Endothelial cell of umbilical vein (primary cell): ENCODE measurements around the gene FMN2. TPM values are rescaled to one million over a fixed set of nuclear protein-coding genes. Genes with fewer than 3 reads are reported as not detected.

Experiments used
- BruUV-seq: library from RNA; stranded (reverse); fragments of 400-500 nt; replicated peaks from 2 replicates; lab custom pipeline; 2021; lab: Mats Ljungman, UMichigan
- CTCF ChIA-PET: fragments of 300-600, 350-600 bp; sonication (Branson Sonifier 250); formaldehyde crosslinking; loops from one replicate; lab custom pipeline; 2021; ENCODE audit warnings: antibody characterized with exemption, inconsistent platforms; lab: Charles Lee
- POLR2A ChIA-PET: fragments of 300-600, 350-600 bp; sonication (Branson Sonifier 250); formaldehyde crosslinking; loops from one replicate; lab custom pipeline; 2021; ENCODE audit warnings: antibody characterized with exemption, inconsistent platforms; lab: Charles Lee
- DNase-seq: peaks from one replicate; pipeline ENCODE4 v3.0.0-alpha.2; 2011; ENCODE audit warnings: low read depth, low spot score
- FAIRE-seq: peaks from 2 replicates; lab custom pipeline; 2011; peaks lifted over from hg19 to GRCh38; lab: Jason Lieb, UNC
- H2AFZ ChIP-seq: 2 replicates; pipeline ENCODE4 v1.6.0; 2012; ENCODE audit warnings: low read depth, low read length, control low read depth, inconsistent platforms
- H3K27ac ChIP-seq: 2 replicates; pipeline ENCODE4 v1.5.1; 2011; ENCODE audit warnings: low read depth, mild to moderate bottlenecking, control low read depth, low read length, moderate library complexity; ENCODE audit not compliant: insufficient read depth
- H3K27me3 ChIP-seq, 2 experiments: 2 replicates each; pipeline versions ENCODE4 v1.6.0 to v1.6.1; 2011; ENCODE audit warnings: low read length in 2 of 2, mixed read lengths in 1 of 2; ENCODE audit not compliant: control insufficient read depth in 2 of 2, insufficient read depth in 2 of 2
- H3K36me3 ChIP-seq, 2 experiments: 2 replicates in 1 of 2; 3 replicates in 1 of 2; pipeline ENCODE4 v1.5.1; 2011; ENCODE audit warnings: low read length in 2 of 2, mild to moderate bottlenecking in 1 of 2, moderate library complexity in 1 of 2; ENCODE audit not compliant: control insufficient read depth in 2 of 2, insufficient read depth in 2 of 2; ENCODE audit errors: extremely low read depth in 1 of 2
- H3K4me1 ChIP-seq: 3 replicates; pipeline ENCODE4 v1.5.1; 2011; ENCODE audit warnings: mild to moderate bottlenecking, low read length; ENCODE audit not compliant: control insufficient read depth, insufficient read depth; ENCODE audit errors: extremely low read depth
- H3K4me2 ChIP-seq: 2 replicates; pipeline ENCODE4 v1.6.1; 2011; ENCODE audit warnings: low read length, control low read depth, mixed read lengths; ENCODE audit not compliant: insufficient read depth
- H3K4me3 ChIP-seq, 3 experiments: fragments of 200-600 bp in 1 of 3; sonication (generic), shearing (Covaris generic) in 1 of 3; replicated peaks in 1 of 3; 2 replicates each; pipeline ENCODE4 v1.5.1; 2011 to 2016; ENCODE audit warnings: control low read depth in 3 of 3, low read length in 3 of 3, mild to moderate bottlenecking in 2 of 3, inconsistent platforms in 1 of 3, low read depth in 1 of 3, moderate library complexity in 1 of 3; ENCODE audit not compliant: insufficient read depth in 1 of 3
- H3K79me2 ChIP-seq: 2 replicates; pipeline ENCODE4 v1.6.0; 2012; ENCODE audit warnings: low read length, inconsistent platforms; ENCODE audit not compliant: control insufficient read depth, insufficient read depth
- H3K9ac ChIP-seq: replicated peaks from 2 replicates; pipeline ENCODE3; 2011; ENCODE audit warnings: low read length, control low read depth; ENCODE audit not compliant: insufficient read depth; ENCODE audit errors: extremely low read depth
- H3K9me1 ChIP-seq: replicated peaks from 3 replicates; pipeline ENCODE4 v1.6.0; 2011; ENCODE audit warnings: mild to moderate bottlenecking, low read length; ENCODE audit not compliant: control insufficient read depth, insufficient read depth; ENCODE audit errors: extremely low read depth
- H3K9me3 ChIP-seq: replicated peaks from 2 replicates; pipeline ENCODE4 v1.5.1; 2012; ENCODE audit warnings: low read length, inconsistent platforms; ENCODE audit not compliant: control insufficient read depth, insufficient read depth
- H4K20me1 ChIP-seq: replicated peaks from 2 replicates; pipeline ENCODE3; 2011; ENCODE audit warnings: mild to moderate bottlenecking, low read length; ENCODE audit not compliant: control insufficient read depth, insufficient read depth; ENCODE audit errors: extremely low read depth
- EZH2 ChIP-seq: IDR thresholded peaks from 2 replicates; pipeline ENCODE4 v1.6.1; 2012; ENCODE audit warnings: borderline replicate concordance, low read depth, mild to moderate bottlenecking, moderate library complexity, low read length, inconsistent platforms; ENCODE audit not compliant: severe bottlenecking
- FOS ChIP-seq: IDR thresholded peaks from 2 replicates; pipeline ENCODE4 v1.6.1; 2011; ENCODE audit warnings: mild to moderate bottlenecking, low read length, moderate library complexity, borderline replicate concordance; ENCODE audit not compliant: insufficient read depth
- GATA2 ChIP-seq: IDR thresholded peaks from 2 replicates; pipeline ENCODE4 v1.7.0; 2011; ENCODE audit warnings: low read depth, mild to moderate bottlenecking, moderate library complexity, mixed read lengths, low read length; ENCODE audit not compliant: insufficient read length, insufficient read depth
- JUN ChIP-seq: IDR thresholded peaks from 2 replicates; pipeline ENCODE4 v1.6.1; 2011; ENCODE audit warnings: borderline replicate concordance, low read depth; ENCODE audit not compliant: insufficient read length, insufficient read depth
- MYC ChIP-seq: IDR thresholded peaks from one replicate; pipeline ENCODE4 v1.6.1; 2011; ENCODE audit warnings: mild to moderate bottlenecking, low read depth, low read length
- POLR2A ChIP-seq: IDR thresholded peaks from 2 replicates; pipeline ENCODE4 v1.6.1; 2012; ENCODE audit warnings: low read depth, mild to moderate bottlenecking, control low read depth, low read length
- POLR2AphosphoS5 ChIP-seq: IDR thresholded peaks from 2 replicates; pipeline ENCODE4 v1.6.1; 2012; ENCODE audit warnings: low read depth, mild to moderate bottlenecking, control low read depth, low read length, moderate library complexity; ENCODE audit not compliant: insufficient read depth
- dilution Hi-C: fragments of 300-500 bp; cut with MboI; formaldehyde crosslinking; loops from one replicate; pipeline ENCODE4 v1.15.0; 2019; ENCODE audit warnings: low sequenced_read_pairs; ENCODE audit not compliant: extremely low pct_ligation_motif_present
- intact Hi-C: fragments of 100-400 bp; cut with micrococcal nuclease; formaldehyde crosslinking; loops from one replicate; pipeline ENCODE4 v1.10.0; 2022
- polyA plus RNA-seq, 4 experiments: library from polyadenylated mRNA; depleted of rRNA in 3 of 4; stranded (reverse) in 3 of 4; unstranded in 1 of 4; fragments of >200 nt; gene quantifications; 2 replicates each; pipeline versions ENCODE4 v1.2.1 to v1.2.3, GENCODE V29; 2011 to 2012; ENCODE audit warnings: missing spikeins in 1 of 4
- total RNA-seq: library from RNA; stranded (reverse); gene quantifications from 2 replicates; pipeline ENCODE4 v1.2.3, GENCODE V29; 2021
- TF ChIP-seq, protein P1 (sequence below): IDR thresholded peaks from 2 replicates; pipeline ENCODE4 v1.6.1; 2011; ENCODE audit not compliant: insufficient read depth, insufficient read length
- TF ChIP-seq, protein P2 (sequence below), 2 donors: IDR thresholded peaks; 1 replicate in 1 of 2; 2 replicates in 1 of 2; pipeline ENCODE4 v1.5.1; 2011; ENCODE audit warnings: low read length in 2 of 2, mild to moderate bottlenecking in 2 of 2, moderate library complexity in 2 of 2, control low read depth in 1 of 2, inconsistent platforms in 1 of 2, low read depth in 1 of 2; ENCODE audit not compliant: insufficient read depth in 1 of 2; ENCODE audit errors: extremely low read depth in 1 of 2

FMN2 gene
- total and polyA plus RNA-seq, 2 donors (not counting 3 experiments of a cell fraction or from before 2014, with no cell fraction given) = not detected

DNA sequence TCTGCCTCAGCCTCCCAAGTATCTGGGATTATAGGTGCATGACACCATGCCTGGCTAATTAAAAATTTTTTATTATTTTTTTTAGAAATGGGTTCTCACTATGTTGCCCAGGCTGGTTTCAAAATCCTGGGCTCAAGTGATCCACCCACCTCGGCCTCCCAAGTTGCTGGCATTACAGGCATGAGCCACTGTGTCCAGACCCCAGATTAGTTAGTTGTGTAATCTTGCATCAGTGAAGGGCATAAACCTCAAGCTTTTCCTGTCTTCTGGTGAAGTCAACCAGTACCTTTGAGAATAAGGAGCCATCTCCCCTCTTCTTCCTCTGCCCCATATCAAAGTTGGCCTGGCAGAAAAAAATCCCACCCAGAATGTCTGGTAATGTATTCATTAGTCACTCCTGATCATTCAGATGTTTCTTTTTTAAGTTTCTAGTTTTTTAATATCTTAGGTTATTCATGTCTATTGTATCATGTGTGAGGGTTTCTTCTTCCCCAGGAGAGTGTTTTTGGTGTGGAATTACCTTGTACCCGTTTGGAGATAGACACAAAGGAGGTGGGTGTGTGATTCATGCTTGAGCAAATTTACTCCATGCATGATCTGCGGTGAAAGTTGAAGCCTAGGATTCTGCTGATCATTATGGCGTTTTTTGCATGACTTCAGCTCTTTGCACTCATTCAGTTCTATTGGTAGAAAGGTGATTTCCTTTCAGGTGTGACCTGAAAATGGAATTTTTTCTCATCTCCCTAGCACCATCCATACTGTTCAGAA lies 144.0 kb downstream of the FMN2 start:
- Histone ChIP-seq H2AFZ (no peak overlapping the region), H4K20me1 (no peaks in the 10 kb centered on the region), H3K4me1 (no peaks in the 10 kb centered on the region), H3K9me1 (no peaks in the 10 kb centered on the region), H3K27me3 (no peaks in the 10 kb centered on the region), H3K9ac (no peak overlapping the region), H3K9me3 (peaks cover 2% of the 10 kb centered on the region), H3K36me3 (no peaks in the 10 kb centered on the region), H3K4me3 (no peak overlapping the region), H3K4me2 (no peak overlapping the region), H3K27ac (no peak overlapping the region), H3K79me2 (no peaks in the 10 kb centered on the region)
- intact Hi-C loops = no loop called here
- FAIRE-seq = no peak
- no TSS peak for BruUV-seq
- DNase-seq = no peak
- ChIA-PET POLR2A (no interaction called here), CTCF (no interaction called here)
- dilution Hi-C loops = no loop called here
- no peak for TF ChIP-seq FOS
- TF ChIP-seq MYC = no peak
- TF ChIP-seq POLR2AphosphoS5 = no peak
- no peak for TF ChIP-seq EZH2

DNA sequence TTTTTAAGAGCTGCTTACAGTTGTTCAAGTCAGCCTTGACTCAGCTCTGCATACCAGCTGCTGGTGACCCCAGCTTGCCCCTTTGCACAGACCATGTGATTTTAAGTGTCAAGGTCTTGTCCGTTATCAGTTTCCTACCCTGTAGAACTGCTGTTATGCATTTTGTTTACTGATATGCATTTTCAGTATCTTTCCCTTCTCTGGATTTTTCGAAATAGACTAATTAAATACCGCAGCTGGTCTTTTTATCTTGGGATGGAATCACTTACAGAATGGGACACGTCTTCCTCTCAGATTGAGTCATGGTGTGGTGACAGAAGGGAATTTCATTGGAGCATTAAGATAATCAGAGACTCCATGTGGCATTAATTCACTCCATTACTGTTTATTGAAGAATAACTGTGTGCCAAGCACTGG lies 145.6 kb downstream of the FMN2 start:
- H3K9ac ChIP-seq = no peak overlapping the region

More for the DNA sequence above, 145.6 kb downstream of the FMN2 start:
- ChIA-PET POLR2A (no interaction called here), CTCF (interaction anchor here (1.2 kb wide), 1 partner anchor 48 kb away, joined by 3 read pairs; no protein-coding TSS in a partner anchor)
- H3K4me1 ChIP-seq = no peaks in the 10 kb centered on the region
- TF ChIP-seq, protein P1, sequence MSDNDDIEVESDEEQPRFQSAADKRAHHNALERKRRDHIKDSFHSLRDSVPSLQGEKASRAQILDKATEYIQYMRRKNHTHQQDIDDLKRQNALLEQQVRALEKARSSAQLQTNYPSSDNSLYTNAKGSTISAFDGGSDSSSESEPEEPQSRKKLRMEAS = no peak
- TF ChIP-seq, protein P2, sequence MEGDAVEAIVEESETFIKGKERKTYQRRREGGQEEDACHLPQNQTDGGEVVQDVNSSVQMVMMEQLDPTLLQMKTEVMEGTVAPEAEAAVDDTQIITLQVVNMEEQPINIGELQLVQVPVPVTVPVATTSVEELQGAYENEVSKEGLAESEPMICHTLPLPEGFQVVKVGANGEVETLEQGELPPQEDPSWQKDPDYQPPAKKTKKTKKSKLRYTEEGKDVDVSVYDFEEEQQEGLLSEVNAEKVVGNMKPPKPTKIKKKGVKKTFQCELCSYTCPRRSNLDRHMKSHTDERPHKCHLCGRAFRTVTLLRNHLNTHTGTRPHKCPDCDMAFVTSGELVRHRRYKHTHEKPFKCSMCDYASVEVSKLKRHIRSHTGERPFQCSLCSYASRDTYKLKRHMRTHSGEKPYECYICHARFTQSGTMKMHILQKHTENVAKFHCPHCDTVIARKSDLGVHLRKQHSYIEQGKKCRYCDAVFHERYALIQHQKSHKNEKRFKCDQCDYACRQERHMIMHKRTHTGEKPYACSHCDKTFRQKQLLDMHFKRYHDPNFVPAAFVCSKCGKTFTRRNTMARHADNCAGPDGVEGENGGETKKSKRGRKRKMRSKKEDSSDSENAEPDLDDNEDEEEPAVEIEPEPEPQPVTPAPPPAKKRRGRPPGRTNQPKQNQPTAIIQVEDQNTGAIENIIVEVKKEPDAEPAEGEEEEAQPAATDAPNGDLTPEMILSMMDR (IDR thresholded peaks at IDR 0.05; ENCODE audit: extremely low read depth in 1 of 2, insufficient read depth in 1 of 2, low read depth in 1 of 2, low read length in 2 of 2) = no peak
- TF ChIP-seq FOS (no peak), JUN (no peak), EZH2 (no peak), POLR2AphosphoS5 (no peak), MYC (no peak), GATA2 (no peak), POLR2A (no peak)
- FAIRE-seq = no peak
- H3K4me2 ChIP-seq = no peak overlapping the region
- H3K27ac ChIP-seq = no peak overlapping the region
- DNase-seq = no peak
- H4K20me1 ChIP-seq = no peaks in the 10 kb centered on the region
- dilution Hi-C loops (no loop called here), intact Hi-C loops (no loop called here)
- no peaks in the 10 kb centered on the region for H3K79me2 ChIP-seq
- peaks cover 2% of the 10 kb centered on the region for H3K9me3 ChIP-seq
- H2AFZ ChIP-seq = no peak overlapping the region
- H3K4me3 ChIP-seq = no peak overlapping the region
- H3K27me3 ChIP-seq = no peaks in the 10 kb centered on the region
- no peaks in the 10 kb centered on the region for H3K36me3 ChIP-seq
- H3K9me1 ChIP-seq = no peaks in the 10 kb centered on the region
- no TSS peak for BruUV-seq
